DMS 273 (cell line): ENCODE measurements around the gene RPTOR.
A peak's percentile ranks its signal among the peaks of the same experiment; 100 is the strongest.
"Not testable (repeated sequence)": the region's sequence is repeated elsewhere in the genome, so short reads cannot be mapped to it uniquely, and the experiment has no call there.

Source experiments
- DNase-seq: peaks from one replicate; lab custom pipeline; 2025; ENCODE audit not compliant: unreplicated experiment; lab: John Stamatoyannopoulos, UW

Gene RPTOR, protein sequence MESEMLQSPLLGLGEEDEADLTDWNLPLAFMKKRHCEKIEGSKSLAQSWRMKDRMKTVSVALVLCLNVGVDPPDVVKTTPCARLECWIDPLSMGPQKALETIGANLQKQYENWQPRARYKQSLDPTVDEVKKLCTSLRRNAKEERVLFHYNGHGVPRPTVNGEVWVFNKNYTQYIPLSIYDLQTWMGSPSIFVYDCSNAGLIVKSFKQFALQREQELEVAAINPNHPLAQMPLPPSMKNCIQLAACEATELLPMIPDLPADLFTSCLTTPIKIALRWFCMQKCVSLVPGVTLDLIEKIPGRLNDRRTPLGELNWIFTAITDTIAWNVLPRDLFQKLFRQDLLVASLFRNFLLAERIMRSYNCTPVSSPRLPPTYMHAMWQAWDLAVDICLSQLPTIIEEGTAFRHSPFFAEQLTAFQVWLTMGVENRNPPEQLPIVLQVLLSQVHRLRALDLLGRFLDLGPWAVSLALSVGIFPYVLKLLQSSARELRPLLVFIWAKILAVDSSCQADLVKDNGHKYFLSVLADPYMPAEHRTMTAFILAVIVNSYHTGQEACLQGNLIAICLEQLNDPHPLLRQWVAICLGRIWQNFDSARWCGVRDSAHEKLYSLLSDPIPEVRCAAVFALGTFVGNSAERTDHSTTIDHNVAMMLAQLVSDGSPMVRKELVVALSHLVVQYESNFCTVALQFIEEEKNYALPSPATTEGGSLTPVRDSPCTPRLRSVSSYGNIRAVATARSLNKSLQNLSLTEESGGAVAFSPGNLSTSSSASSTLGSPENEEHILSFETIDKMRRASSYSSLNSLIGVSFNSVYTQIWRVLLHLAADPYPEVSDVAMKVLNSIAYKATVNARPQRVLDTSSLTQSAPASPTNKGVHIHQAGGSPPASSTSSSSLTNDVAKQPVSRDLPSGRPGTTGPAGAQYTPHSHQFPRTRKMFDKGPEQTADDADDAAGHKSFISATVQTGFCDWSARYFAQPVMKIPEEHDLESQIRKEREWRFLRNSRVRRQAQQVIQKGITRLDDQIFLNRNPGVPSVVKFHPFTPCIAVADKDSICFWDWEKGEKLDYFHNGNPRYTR (N-terminal part only)

GRCh38 chr17:80544655-80545498, at the start of gene RPTOR:
Gene RPTOR, plus strand, starts transcription at chr17:80544838. Its CDS starts 792 bp downstream, at chr17:80545630.
- peak; percentile 95 for DNase-seq

DNA sequence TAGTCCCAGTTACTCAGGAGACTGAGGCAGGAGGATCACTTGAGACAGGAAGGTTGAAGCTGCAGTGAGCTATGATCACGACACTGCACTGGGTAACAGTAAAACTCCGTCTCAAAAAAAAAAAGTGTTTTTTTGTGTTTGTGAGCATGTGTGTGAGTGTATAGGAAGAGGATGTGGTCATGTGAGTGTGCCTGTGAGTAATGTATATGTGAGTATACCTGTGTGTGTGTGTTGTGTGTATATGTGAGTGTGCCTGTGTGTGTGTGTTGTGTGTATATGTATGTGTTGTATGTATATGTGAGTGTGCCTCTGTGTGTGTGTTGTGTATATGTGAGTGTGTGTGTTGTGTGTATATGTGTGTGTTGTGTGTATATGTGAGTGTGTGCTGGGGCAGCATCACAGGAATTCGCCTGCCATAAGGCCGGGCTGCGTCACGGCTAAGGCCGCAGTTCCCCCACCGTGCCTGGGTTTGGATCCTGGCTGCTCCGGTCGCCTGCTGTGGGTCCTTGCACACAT, 46.9 kb upstream of the RPTOR start:
- DNase-seq: peak; percentile 36

DNA sequence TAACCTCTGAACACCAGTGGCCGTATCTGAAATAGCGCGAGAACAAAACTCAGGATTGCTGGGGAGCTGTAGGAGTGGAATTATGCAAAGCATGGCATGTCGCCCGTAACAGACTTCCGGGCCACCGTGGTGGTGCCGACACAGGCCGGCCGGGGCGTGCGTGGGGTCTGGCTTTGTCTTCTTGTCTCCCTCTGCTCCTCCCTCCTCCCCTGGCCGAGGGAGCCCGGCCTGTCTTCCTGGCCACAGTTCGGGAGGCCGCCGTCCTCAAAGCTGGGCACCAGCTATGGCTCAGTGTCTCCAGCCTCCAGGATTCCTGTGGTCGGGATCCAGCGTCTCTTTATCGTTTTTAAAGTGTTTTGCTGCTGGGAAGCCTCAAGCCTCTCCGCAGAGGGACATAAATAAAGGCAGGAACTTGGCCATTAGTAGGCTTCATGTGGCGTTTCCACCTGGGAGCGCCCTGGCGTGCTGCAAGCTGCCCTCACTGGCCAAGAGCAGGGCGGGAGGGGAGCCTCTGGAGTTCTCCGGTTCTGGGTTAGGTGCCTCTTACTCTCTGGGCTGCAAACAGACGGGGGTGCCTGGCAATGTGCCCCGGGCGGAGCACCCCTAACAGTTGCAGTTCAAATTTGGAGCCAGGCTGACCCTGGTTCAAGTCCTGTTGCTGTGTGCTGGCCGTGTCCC, 46.3 kb upstream of the RPTOR start:
- no peak for DNase-seq

- no peak for DNase-seq
Measured at GRCh38 chr17:80498920-80499410, 45.7 kb upstream of the RPTOR start.

DNA sequence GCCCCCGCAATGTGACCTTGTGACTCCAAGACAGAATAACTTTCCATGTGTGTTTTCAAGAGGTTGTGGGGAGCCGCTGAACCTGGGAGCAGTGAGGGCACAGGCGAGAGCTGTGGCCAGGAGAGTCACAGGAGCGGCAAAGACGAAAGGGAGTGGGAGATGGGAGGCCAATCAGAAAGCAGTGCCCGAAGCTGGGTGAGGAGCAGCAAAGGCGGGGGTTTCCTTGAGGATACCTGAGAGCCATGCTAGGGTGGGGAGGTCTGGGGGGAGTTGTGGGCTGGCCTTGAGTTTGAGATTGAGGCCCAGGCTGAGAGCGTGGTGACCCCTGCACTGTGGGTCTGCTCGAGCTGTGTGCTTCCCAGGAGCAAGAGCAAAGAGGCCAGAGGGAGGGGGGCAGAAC, 45.1 kb upstream of the RPTOR start:
- no peak for DNase-seq

DNA sequence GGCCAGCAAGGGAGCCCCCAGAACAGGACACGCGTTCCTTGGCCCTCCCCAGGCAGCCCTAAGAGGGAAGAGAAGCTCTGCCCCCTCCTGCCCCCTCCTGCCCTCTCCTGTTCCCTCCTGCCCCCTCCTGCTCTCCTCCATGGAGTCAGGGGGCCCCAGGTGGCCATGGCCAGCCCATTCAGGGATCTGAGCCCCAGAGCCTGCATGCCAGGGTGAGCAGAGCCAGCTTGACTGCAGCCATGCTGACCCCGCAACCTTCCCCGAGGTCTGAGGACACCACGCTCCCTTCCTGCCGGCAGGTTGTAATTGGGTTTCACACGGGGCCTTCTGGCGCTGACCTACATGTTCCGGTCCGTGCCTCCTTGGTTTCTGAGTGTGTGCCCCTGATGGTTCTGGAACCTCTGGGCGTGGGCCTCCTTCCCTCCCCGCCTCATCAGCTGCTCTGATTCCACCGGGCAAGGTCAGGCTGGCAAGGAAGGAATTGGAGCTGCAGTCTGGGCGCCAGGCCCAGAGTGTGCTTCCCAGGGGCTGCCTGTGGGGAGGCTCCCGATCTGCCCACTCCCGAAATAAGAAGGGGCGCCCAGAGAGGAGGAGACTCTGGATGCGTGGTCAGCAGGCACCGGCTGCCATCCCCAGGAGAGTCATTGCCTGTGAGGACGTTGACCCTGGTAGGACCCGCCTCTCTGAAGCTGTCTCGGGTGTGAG, 44.5 kb upstream of the RPTOR start:
- peak; percentile 43 for DNase-seq

- no peak for DNase-seq
Measured at GRCh38 chr17:80501741-80502577, 42.7 kb upstream of the RPTOR start.

DNA sequence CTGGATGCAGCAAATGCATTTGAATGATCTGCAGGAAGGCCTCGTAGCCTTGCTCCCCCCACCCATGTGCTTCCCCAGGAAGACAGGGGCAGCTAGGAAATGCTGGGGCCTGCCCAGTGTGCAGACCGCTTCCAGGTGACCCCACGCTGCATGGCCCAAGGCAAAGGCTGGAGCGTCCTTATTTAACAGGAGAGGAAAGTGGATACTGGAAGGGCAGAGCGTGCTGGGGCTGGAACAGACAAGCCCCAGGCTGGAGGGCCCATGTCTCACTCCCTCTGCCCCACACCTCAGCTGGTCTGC, 42.1 kb upstream of the RPTOR start:
- no peak for DNase-seq

DNA sequence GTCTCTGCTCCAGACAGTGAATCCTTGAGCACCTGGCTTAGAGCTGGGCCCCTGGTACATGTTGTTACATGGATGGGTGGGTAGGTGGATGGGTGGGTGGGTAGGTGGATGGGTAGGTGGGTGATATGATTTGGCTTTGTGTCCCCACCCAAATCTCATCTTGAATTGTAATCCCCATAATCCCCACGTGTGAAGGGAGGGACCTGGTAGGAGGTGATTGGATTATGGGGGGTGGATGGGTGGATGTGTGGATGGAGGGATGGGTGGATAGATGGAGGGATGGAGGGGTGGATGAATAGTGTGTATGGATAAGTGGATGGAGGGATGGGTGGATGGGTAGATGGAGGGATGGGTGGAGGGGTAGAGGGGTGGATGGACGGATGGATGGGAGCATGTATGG, 41.6 kb upstream of the RPTOR start:
- DNase-seq: no peak

DNA sequence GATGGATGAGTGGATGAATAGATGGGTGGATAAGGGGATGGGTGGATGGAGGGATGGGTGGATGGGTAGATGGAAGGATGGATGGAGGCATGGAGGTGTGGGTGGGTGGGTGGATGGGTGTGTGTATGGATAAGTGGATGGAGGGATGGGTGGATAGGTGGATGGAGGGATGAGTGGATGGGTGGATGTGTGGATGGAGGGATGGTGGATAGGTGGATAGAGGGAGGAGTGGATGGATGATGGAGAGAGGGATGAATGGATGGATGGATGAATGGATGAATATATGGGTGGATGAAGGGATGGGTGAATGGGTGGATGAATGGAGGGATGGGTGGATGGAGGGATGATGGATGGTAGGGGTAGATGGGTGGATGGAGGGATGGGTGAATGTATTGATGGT, 40.7 kb upstream of the RPTOR start:
- DNase-seq: no peak

GRCh38 chr17:80504686-80505413, 39.8 kb upstream of the RPTOR start:
- peak; percentile 53 for DNase-seq

DNA sequence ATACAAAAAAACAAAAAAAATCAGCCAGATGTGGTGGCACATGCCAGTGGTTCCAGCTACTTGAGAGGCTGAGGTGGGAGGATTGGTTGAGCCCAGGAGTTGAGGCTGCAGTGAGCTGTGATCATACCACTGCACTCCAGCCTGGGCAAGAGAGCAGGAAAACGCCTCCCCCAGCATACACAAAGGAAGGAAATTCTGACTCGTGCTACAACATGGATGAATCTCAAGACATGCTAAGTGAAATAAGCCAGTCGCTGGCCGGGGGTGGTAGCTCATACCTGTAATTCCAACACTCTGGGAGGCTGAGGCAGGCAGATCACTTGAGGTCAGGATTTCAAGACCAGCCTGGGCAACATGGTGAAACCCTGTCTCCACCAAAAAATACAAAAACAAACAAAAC, 37.5 kb upstream of the RPTOR start:
- DNase-seq: not testable (repeated sequence)

DNA sequence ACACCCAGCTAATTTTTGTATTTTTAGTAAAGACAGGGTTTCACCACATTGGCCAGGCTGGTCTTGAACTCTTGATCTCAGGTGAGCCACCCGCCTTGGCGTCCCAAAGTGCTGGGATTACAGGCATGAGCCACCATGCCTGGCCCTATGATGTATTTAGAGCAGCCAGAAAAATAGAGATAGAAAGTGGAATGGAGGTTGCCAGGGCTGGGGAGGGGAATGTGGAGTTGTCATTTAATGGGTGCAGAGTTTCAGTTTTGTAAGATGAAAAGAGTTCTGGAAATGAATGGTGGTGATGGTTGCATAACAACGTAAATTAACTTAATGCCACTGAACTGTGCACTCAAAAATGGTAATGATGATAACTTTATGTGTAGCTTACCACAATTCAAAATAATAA, 36.7 kb upstream of the RPTOR start:
- DNase-seq: no peak

DNA sequence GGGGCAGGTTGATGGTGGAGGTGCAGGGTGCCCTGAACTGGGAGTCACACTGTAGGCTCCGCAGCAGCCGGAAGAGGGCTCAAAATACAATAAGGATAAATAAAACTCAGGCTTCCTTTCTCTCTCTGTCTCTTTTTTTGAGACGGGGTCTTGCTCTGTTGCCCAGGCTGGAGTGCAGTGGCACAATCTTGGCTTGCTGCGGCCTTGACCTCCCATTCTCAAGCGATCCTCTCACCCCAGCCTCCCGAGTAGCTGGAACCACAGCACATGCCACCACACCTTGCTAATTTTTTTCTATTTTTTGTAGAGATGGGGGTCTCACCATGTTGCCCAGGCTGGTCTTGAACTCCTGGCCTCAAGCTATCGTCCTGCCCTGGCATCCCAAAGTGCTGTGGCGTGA, 35.3 kb upstream of the RPTOR start:
- no peak for DNase-seq

DNA sequence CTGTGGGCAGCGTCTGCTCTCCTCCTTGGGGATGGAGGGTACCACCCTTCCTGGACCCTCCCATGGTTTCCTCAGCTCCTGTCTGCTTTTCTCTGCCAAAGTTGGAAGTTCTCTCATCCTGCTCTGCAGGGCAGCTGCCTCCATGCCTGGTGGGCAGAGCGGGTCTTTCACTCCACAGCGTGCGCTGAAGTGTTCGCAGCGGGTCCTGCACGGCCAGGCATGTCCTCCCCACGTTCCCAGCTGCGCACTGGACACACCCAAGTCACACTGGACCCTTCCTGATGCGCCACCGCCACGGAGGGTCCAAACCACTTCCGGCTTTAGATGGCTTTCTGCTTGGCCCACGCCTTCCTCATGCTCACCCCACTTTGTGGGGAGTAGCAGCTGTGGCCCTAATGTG, 34.5 kb upstream of the RPTOR start:
- no peak for DNase-seq

DNA sequence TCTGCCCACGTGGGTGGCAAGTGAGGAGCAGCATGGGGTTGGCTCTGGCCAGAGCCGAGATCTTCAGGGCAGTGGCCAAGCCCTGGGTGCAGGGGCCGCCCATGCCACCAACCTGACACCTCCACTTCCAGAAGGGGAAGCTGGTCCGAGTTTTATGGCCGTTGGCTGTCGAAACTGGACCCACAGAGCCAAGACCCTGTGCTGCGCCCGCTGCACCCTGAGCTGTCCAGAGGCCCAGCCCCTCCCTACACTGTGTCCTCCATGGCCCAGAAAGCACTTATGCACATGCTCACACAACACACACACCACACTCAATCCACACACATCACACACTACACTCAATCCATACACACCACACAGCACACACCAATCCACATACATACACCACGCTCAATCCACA, 33.9 kb upstream of the RPTOR start:
- no peak for DNase-seq

- no peak for DNase-seq
Measured at GRCh38 chr17:80511222-80512180, 33.1 kb upstream of the RPTOR start.
